Activated CD4-positive, CD25-positive, alpha-beta regulatory T cell (primary cell): ENCODE results near the gene AGAP5.
"Not testable (repeated sequence)": the region's sequence is repeated elsewhere in the genome, so short reads cannot be mapped to it uniquely, and the experiment has no call there.

ENCODE experiments used
- DNase-seq, 4 experiments: peaks; one replicate each; lab custom pipeline; 2025; lab: John Stamatoyannopoulos, UW

AGAP5 gene

DNA sequence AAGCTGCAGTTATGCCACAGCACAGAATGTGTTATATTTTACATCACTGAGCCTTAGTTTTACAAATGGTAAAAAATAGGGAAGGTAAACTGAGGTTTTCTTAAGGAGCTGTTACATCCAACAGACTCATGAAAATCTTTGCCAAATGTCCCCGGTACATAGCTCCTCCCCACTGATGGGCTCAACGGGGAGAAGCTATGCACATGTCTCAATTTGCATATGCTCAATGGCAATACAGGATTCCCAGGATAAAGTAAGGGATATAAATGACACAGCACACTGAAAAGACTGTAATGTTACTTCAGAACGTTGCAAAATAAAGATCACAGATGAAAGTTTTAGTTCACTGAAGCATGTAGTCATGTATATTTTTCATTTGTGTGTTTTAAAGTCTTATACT is 16.6 kb upstream of the AGAP5 start:
- DNase-seq: not testable (repeated sequence)

- not testable (repeated sequence) for DNase-seq
These were observed 16.0 kb upstream of the AGAP5 start for GRCh38 chr10:73713912-73714311.

GRCh38 chr10:73711683-73712082 is 13.8 kb upstream of the AGAP5 start:
- not testable (repeated sequence) for DNase-seq

DNA sequence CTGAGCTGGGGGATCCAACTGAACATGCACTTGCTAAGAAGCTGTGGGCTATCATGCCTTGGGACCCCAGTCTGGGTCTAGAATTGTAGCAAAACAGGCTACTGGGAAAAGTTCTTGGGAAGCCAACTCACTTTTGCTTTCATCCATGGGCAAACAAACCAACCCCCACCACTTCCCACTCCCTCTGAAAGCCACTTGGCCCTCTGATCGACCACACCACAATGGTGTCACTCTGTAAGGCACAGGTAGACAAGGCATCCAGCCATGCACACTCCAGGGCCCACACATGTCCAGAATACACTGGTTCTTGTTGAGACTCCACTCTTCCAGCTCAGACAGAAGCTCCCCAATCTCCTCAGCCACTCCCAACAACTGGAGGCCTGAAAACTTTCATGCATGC is 10.2 kb upstream of the AGAP5 start:
- DNase-seq: not testable (repeated sequence)

DNA sequence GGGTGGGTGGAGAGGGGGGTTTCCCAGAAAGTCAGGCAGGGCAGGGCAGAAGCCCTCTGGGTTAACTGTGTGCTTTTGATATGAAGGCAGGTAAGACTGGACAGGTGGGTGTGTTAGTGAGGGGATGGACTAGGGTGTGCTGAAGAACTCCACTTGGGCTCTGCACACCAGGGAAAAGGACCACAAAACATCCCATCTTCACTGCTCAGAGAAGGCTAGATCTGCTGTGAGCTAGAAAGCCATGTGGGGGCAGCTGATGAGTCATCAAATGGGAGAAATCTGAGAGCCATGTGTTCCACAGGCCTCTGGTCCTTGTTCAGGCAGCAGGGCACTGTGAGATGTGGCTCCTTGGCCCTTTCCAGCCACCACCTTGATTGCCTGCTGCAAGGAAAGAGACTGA is 9.7 kb upstream of the AGAP5 start:
- DNase-seq: not testable (repeated sequence)

- not testable (repeated sequence) for DNase-seq
These were observed 8.6 kb upstream of the AGAP5 start for GRCh38 chr10:73706488-73706887.

DNA sequence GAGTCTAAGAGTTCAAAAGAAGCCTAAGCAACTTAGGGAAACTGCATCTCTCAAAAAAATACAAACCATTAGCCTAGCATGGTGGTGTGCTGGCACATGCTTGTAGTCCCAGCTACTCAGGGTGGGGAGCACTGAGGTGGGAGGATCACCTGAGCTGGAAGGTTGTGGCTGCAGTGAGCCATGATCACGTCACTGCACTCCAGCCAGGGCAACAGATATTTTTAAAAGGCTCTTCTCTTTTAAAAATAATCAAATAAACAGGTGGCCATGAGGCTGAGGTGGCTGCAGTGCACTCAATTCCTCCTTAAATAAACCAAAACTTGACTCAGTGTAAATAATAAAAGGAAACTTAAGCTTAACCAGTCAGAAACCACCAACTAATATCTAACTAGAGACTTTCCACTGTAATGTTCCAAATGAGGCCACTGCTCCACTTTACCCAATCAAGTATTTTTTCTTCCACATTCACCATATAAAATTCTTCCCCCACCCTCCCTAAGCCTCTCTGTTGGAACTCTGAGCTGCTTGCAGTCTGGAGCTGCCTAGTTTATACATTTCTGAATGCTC is 7.7 kb upstream of the AGAP5 start:
- not testable (repeated sequence) for DNase-seq

- DNase-seq: not testable (repeated sequence)
These were observed 6.0 kb upstream of the AGAP5 start for GRCh38 chr10:73703924-73704323.

- not testable (repeated sequence) for DNase-seq
These were observed 910 bp upstream of the AGAP5 start for GRCh38 chr10:73698819-73699218.

- DNase-seq: not testable (repeated sequence)
These were observed 2.6 kb downstream of the AGAP5 start for GRCh38 chr10:73695302-73695701.

- DNase-seq: not testable (repeated sequence)
These were observed 7.2 kb downstream of the AGAP5 start for GRCh38 chr10:73690755-73691154.

GRCh38 chr10:73689596-73689995 is 8.3 kb downstream of the AGAP5 start:
- not testable (repeated sequence) for DNase-seq

GRCh38 chr10:73687641-73688040 is 10.3 kb downstream of the AGAP5 start:
- not testable (repeated sequence) for DNase-seq

GRCh38 chr10:73674546-73674945 is 23.4 kb downstream of the AGAP5 start:
- DNase-seq: not testable (repeated sequence)

DNA sequence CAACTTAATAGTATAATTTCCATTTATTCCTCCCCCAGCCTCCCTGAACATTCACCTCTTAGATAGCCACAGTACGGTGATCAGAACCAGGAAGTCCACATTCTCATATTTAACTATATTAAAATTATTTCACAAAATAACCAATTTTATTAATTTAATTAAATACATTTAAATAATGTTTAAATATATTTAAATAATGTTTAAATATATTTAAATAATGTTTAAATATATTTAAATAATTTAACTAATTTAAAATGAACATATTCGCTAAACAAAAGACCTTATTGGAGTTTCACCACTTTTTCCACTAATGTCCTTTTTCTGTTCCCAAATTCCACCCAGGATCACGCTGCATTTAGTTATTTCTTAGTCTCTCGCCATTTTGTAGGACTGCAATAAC is 29.5 kb downstream of the AGAP5 start:
- not testable (repeated sequence) for DNase-seq

- not testable (repeated sequence) for DNase-seq
These were observed 31.6 kb downstream of the AGAP5 start for GRCh38 chr10:73666153-73666809.

DNA sequence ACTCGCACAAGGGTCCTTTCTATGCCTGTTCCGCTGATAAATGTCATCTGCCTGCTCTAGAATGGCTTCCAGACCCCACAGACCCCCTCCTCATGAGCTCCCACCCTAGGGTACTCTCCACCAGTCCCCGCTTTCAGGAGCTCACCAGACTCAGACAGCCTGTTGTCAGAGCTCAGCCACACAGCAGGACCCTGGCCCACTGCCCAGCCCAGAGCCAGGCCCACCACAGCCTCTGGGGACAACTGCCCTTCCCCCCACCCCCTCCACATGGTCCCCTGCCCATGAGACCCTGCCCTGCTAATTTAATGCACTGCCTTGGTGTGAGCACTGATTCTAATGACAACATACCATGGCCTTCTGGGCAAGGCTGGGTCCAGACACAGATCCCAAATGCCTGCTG is 32.3 kb downstream of the AGAP5 start:
- not testable (repeated sequence) for DNase-seq

- not testable (repeated sequence) for DNase-seq
These were observed 33.5 kb downstream of the AGAP5 start for GRCh38 chr10:73664156-73665040.

- not testable (repeated sequence) for DNase-seq
These were observed 34.3 kb downstream of the AGAP5 start for GRCh38 chr10:73663621-73664020.

DNA sequence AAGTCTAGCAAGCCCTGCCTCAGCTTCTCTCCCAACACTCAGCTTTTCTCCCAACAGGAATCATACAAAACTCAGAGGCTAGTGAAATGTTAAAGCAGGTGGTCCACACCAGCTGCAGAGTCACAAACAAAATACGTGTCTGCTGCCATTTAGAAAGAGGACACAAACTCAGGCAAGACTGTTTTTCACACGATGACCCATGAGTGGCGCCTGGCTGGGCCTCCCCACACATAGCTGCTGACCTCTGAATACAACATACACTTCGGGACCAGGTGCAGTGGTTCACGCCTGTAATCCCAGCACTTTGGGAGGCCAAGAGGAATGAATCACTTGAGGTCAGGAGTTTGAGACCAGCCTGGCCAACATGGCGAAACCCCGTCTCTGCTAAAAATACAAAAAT is 35.2 kb downstream of the AGAP5 start:
- not testable (repeated sequence) for DNase-seq

DNA sequence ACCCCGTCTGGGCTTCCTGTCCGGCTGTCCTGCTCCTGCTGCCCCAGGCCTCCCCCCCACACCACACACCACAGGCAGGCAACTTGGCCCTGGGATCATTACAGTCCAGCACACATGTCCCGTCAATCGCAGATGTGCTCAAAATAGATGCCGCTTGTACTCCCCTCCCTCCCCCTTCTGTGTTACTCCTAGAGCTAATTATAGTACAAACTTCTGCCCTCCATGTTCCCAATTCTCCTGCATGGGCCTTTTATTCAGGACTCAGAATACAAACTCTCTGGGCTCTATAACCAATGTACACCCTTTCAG is 42.0 kb downstream of the AGAP5 start, which contains the start of gene SYNPO2L:
TSS of gene SYNPO2L (minus strand) at position 40 of the 309 bp plus-strand sequence. CDS start 107 bp downstream, outside the sequence.
- no peak for DNase-seq

- DNase-seq: no peak
These were observed 42.5 kb downstream of the AGAP5 start for GRCh38 chr10:73655257-73655989.
